Right kidney (tissue), 1 donor: ENCODE results near the gene LCN6.
"Not testable (repeated sequence)": the region's sequence is repeated elsewhere in the genome, so short reads cannot be mapped to it uniquely, and the experiment has no call there.

Source experiments
- DNase-seq: peaks from one replicate; pipeline ENCODE4 v3.0.0-alpha.2; 2016

Gene LCN6

DNA sequence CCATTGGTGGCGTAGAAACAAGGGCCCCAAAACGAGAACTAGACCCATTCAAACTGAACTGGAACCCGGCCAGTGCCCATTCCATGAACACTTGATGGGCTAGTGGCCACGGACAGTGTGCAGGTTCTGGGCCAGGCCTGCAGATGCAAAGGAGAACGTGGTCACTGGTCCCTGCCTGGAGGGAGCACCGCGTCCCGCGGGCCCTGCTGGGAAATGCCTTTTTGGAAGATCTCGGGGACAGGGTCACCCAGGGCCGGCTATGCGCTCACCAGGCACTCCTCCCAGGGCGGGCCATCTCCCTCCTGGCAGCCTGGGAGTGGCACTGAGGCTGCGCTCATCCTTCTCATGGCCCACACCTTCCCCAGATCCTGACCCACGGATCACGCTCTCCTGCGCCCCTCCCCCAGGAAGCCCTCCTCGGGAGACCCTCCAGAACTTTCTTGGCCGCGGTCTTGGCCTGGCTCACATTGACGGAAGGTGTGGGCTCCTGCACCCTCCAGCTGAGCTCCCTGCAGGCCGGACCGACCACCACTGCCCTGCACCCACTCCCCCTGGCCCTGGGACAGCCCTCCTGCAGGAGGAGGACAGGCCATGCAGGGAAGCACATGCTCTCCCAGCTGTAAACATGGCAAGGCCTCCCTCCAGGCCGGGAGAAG, 38.7 kb downstream of the LCN6 start:
- no peak for DNase-seq

GRCh38 chr9:136707849-136708517, 40.3 kb downstream of the LCN6 start:
- DNase-seq: no peak

DNA sequence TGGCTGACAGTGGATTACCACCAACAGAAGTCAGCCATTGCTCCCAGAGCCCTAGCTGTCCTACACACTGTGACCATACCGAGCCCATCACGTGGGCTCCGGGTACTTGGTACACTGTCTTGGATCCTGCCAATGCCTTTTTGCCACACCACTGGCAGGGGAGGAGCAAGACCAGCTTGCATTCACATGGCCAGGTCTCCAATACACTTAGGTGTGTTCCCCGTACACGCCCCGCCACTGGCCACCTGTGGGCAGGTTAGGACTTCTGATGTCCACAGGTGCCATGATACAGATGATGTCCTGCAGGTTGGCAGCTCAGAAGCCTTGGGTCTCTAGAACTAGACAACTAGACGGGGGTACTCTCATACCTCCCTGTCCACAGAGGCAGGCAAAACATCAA, 41.3 kb downstream of the LCN6 start:
- no peak for DNase-seq

DNA sequence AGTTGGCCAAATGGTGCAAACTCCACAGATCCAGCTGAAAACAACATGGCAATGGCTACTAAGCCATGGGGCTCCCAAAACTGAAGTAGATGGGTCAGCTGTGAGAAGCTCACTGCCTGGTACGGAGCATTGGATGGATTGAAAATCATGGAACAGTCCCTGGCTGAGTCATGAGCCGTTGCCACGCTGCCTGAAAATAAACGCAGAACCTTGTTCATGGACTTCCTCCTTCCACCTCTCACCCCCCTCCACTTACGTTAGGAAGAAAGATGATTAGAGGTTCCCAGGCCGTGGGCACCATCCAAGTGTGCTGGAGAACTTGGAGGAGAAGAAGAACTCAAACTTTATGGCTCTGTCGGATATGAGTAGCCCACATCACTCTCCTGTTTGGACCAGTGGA, 42.8 kb downstream of the LCN6 start:
- no peak for DNase-seq

- not testable (repeated sequence) for DNase-seq
Measured at GRCh38 chr9:136704741-136705140, 43.6 kb downstream of the LCN6 start.

- DNase-seq: no peak
Measured at GRCh38 chr9:136703276-136703860, 45.0 kb downstream of the LCN6 start.

DNA sequence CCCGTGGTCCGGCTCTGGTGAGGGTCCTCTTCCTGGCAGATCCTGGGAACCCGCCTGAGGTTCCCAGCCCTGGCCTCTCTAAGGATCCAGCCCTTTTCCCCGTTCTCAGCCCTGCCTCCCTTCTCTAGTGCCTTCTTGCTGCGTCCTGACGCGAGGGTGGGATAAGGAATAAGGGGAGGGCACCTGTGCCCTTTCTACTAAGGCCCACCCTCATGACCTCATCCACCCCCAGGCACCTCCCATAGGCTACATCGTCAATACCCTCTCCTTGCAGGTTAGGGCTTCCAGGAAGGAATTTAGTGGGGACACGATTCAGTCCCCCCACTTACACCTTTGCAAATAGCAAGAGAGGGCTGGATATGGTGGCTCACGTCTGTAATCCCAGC, 46.7 kb downstream of the LCN6 start:
- no peak for DNase-seq

GRCh38 chr9:136700959-136701667, 47.2 kb downstream of the LCN6 start:
- DNase-seq: no peak

GRCh38 chr9:136700304-136700703, 48.0 kb downstream of the LCN6 start:
- no peak for DNase-seq

DNA sequence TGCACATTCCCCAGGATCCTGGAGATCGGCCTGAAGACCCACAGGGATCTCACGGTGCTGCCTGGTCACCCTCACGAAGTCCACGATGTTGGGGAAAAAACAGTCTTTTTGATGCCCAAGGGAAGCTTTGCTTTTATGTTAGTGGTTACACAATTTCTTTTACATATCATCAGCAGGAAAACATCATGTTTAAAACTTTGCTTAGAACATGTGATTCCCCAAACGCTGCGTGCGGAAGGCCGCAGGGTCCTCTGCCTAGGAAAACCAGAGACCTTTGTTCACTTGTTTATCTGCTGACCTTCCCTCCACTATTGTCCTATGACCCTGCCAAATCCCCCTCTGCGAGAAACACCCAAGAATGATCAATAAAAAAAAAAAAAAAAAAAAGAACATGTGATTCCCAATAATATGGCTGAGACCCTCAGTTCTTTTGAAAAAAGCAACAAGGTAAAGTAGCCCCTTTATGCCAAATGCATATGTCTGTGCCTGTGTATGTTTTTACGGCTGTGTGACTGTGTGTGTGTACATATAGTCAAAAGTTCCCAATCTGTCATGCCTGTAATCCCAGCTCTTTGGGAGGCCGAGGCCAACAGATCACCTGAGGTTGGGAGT, 49.6 kb downstream of the LCN6 start:
- DNase-seq: no peak

DNA sequence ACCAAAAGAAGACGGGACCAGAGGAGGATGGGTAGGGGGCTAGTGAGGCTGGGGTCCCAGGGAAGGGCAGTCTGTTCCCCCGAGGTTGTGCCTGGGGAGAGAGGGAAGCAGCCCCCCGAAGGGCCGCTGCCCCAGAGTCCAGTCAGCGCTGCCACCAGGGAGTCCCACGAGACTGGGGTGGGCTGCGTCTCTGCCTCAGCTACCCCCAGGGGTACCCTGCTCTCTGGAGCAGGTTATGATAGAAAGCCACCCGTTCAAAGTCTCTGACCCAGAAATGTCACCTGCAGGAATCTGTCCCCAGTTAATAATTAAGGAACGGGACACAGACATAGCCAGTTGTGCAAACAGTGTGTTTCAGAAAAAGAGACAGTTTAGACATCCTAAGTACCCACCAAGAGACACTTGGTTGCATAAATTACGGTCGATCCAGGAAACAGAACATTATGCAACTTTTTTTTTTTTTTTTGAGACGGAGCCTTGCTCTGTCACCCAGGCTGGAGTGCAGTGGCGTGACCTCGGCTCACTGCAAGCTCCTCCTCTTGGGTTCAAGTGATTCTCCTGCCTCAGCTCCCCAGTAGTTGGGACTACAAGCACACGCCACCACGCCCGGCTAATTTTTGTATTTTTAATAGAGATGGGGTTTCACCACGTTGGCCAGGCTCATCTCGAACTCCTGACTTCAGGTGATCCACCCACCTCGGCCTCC, 50.4 kb downstream of the LCN6 start:
- no peak for DNase-seq

GRCh38 chr9:136697146-136697820, 51.0 kb downstream of the LCN6 start:
- DNase-seq: peak; percentile 55

DNA sequence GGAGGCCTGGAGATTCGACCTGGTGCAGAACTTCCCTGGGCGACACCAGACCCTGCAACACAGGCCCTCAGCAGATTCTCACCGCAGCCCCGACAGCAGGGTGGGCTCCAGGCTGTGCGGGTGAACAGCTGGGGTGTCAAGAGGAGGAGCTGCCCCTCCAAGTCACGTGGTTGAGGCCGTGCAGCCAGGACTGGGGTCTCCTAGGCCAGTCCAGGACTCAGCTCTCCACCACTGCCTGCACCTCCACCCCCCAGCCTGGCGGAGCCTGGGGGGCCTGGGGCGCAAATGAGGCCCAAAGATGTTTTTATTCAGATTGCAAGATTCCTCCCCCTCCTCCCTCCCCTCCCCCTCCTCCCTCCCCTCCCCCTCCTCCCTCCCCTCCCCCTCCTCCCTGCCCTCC, 51.8 kb downstream of the LCN6 start:
- no peak for DNase-seq

DNA sequence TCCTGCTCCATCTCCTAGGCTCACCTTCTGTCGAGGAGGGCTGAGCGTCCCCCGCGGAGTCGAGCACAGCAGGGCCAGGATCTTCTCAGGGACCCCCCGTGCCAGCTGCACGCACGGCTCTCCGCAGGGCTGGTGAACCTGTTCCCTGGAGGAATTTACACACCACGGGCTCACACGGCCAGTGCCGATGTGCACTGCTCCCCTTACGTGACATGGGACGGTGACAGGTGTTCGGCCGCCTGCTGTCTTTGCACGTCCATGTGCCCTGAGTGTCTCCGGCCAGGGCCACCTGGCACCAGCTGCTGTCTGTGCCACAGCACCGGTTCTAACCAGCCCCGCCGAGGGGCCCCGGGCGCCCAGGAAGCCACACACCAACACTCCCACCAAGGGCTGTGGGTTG, 52.4 kb downstream of the LCN6 start:
- DNase-seq: no peak

- DNase-seq: no peak
Measured at GRCh38 chr9:136695435-136695895, 52.9 kb downstream of the LCN6 start.

- no peak for DNase-seq
Measured at GRCh38 chr9:136694872-136695247, 53.5 kb downstream of the LCN6 start.

DNA sequence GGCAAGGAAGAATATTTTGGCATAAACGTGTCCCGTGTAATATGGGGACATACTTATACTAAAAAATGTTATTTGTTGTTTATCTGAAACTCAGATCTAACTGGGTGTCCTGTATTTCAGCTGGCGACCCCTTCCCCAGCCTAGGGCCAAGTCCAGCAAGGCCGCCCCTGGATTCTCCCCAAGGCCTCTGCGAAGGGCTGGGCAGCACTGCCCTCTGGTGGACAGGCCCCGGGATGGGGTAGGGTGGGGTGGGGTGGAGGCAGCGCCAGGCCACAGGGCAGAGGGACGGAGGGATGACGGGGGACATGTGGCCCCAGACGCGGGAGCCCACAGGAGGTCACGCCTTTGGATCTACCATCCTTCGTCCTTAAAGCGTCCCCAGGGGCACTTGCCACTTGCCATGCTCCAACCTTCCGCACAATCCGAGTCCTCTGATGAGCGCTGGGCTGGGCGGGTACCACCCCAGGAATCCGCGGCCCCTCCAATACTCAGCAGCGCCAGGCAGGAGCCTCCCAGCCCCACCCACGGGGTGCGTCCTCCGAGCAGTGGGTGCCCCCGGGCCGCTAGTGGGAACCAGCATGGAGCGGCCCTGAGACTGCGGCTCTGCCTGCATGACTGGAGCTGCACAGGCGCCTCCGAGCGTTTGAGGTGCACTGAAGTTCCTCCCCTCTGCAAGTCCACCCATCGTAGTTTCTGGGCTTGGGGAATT, 54.0 kb downstream of the LCN6 start:
- DNase-seq: no peak
